PC-9 (cell line): ENCODE data around the gene CDK18. TPM values are rescaled to one million over a fixed set of nuclear protein-coding genes. Genes with fewer than 3 reads are reported as not detected.
A peak's percentile ranks its signal among the peaks of the same experiment; 100 is the strongest.

Experiments used
- BruUV-seq: library from RNA; stranded (reverse); fragments of 400-500 nt; replicated peaks from 2 replicates; lab custom pipeline; 2021; lab: Mats Ljungman, UMichigan
- CTCF ChIA-PET: fragments of 300-600 bp; sonication (Branson Sonifier 250); formaldehyde crosslinking; loops from one replicate; lab custom pipeline; 2022; ENCODE audit warnings: antibody characterized with exemption; lab: Charles Lee
- POLR2A ChIA-PET: fragments of 300-600 bp; sonication (Branson Sonifier 250); formaldehyde crosslinking; loops from one replicate; lab custom pipeline; 2022; ENCODE audit warnings: antibody characterized with exemption; ENCODE audit not compliant: unreplicated experiment; lab: Charles Lee
- DNase-seq, 2 experiments: peaks; one replicate each; pipeline versions ENCODE4 v3.0.0 to v3.0.0-alpha.2; 2015 to 2022; ENCODE audit warnings: mixed read lengths in 1 of 2
- H2AFZ ChIP-seq: fragments of 200-600 bp; sonication (generic); 2 replicates; pipeline ENCODE4 v1.8.1; 2017; ENCODE audit warnings: antibody characterized with exemption
- H3F3A ChIP-seq: fragments of 200-600 bp; sonication (generic); 2 replicates; pipeline ENCODE4 v1.8.1; 2017; ENCODE audit warnings: antibody characterized with exemption, mild to moderate bottlenecking, low read depth; ENCODE audit not compliant: insufficient read depth
- H3K27ac ChIP-seq: fragments of 200-600 bp; sonication (generic); 2 replicates; pipeline ENCODE4 v1.6.1; 2016; ENCODE audit warnings: mixed run types
- H3K27me3 ChIP-seq: fragments of 200-600 bp; sonication (generic); 2 replicates; pipeline ENCODE4 v1.6.1; 2016; ENCODE audit warnings: low read depth, mixed run types; ENCODE audit not compliant: insufficient read depth
- H3K36me3 ChIP-seq: fragments of 200-600 bp; sonication (generic); 2 replicates; pipeline ENCODE4 v1.6.1; 2016; ENCODE audit warnings: low read depth, mixed run types
- H3K4me1 ChIP-seq: fragments of 200-600 bp; sonication (generic); replicated peaks from 2 replicates; pipeline ENCODE4 v1.6.1; 2016; ENCODE audit warnings: mixed run types; ENCODE audit not compliant: insufficient read depth
- H3K4me2 ChIP-seq: fragments of 200-600 bp; sonication (generic); 2 replicates; pipeline ENCODE4 v1.6.1; 2017; ENCODE audit warnings: mixed run types
- H3K4me3 ChIP-seq: fragments of 200-600 bp; sonication (generic); 2 replicates; pipeline ENCODE4 v1.6.1; 2016; ENCODE audit warnings: mixed run types
- H3K79me2 ChIP-seq: fragments of 200-600 bp; sonication (generic); 2 replicates; pipeline ENCODE4 v1.6.1; 2017; ENCODE audit warnings: low read depth, mixed run types
- H3K9me2 ChIP-seq: fragments of 200-600 bp; sonication (generic); 2 replicates; pipeline ENCODE4 v1.8.1; 2017; ENCODE audit warnings: mild to moderate bottlenecking; ENCODE audit not compliant: insufficient read depth
- H3K9me3 ChIP-seq: fragments of 200-600 bp; sonication (generic); 2 replicates; pipeline ENCODE4 v1.8.1; 2016; ENCODE audit warnings: low read depth; ENCODE audit not compliant: insufficient read depth
- H4K20me1 ChIP-seq: fragments of 200-600 bp; sonication (generic); 2 replicates; pipeline ENCODE4 v1.8.1; 2017; ENCODE audit not compliant: insufficient read depth
- CTCF ChIP-seq: fragments of 200-600 bp; sonication (generic); conservative IDR thresholded peaks from 2 replicates; pipeline ENCODE4 v1.6.1; 2017; ENCODE audit warnings: mixed run types, antibody characterized with exemption, mild to moderate bottlenecking, moderate library complexity
- EZH2 ChIP-seq: fragments of 200-600 bp; sonication (generic); IDR thresholded peaks from 2 replicates; pipeline ENCODE4 v1.8.0; 2017; ENCODE audit warnings: antibody characterized with exemption, low read depth
- intact Hi-C: fragments of 100-400 bp; cut with micrococcal nuclease; formaldehyde crosslinking; loops from one replicate; pipeline ENCODE4 v1.10.0; 2022; ENCODE audit not compliant: unreplicated experiment
- total RNA-seq: library from RNA; stranded (reverse); gene quantifications from 2 replicates; pipeline ENCODE4 v1.2.3, GENCODE V29; 2021

The CDK18 gene
- total RNA-seq, 1 experiment from 2014 or later = 35.3 TPM

GRCh38 chr1:205506409-205507200, 2.1 kb downstream of the CDK18 start:
- H3K79me2 ChIP-seq = peaks cover 15% of the 10 kb centered on the region
- TF ChIP-seq EZH2 (no peak), CTCF (no peak)
- no peaks in the 10 kb centered on the region for H4K20me1 ChIP-seq
- peaks cover 14% of the 10 kb centered on the region for H3K4me1 ChIP-seq
- H2AFZ ChIP-seq = no peak overlapping the region
- no peaks in the 10 kb centered on the region for H3K9me3 ChIP-seq
- ChIA-PET POLR2A (no interaction called here), CTCF (interaction anchor here (0.6 kb wide), 1 partner anchor 221 kb away, joined by 3 read pairs; no protein-coding TSS in a partner anchor)
- peak overlapping the region; percentile 100; the same call in 1 of the 2 replicates for H3K4me2 ChIP-seq
- no peaks in the 10 kb centered on the region for H3K27me3 ChIP-seq
- no peak overlapping the region for H3K4me3 ChIP-seq
- peaks cover 9% of the 10 kb centered on the region; the same call in 1 of the 2 replicates for H3F3A ChIP-seq
- no peak for DNase-seq
- no peaks in the 10 kb centered on the region for H3K9me2 ChIP-seq
- H3K27ac ChIP-seq = no peak overlapping the region
- no TSS peak for BruUV-seq
- intact Hi-C loops = no loop called here
- H3K36me3 ChIP-seq = no peaks in the 10 kb centered on the region

GRCh38 chr1:205508227-205508714, 3.8 kb downstream of the CDK18 start:
- ChIA-PET CTCF (no interaction called here), POLR2A (no interaction called here)
- no peak overlapping the region for H2AFZ ChIP-seq
- H3K27me3 ChIP-seq = no peaks in the 10 kb centered on the region
- H3K4me1 ChIP-seq = peaks cover 14% of the 10 kb centered on the region
- intact Hi-C loops = no loop called here
- H3K27ac ChIP-seq = no peak overlapping the region
- no peaks in the 10 kb centered on the region for H3K9me2 ChIP-seq
- no TSS peak for BruUV-seq
- no peak overlapping the region for H3K4me2 ChIP-seq
- H3K36me3 ChIP-seq = no peaks in the 10 kb centered on the region
- H3K4me3 ChIP-seq = no peak overlapping the region
- no peak for DNase-seq
- H3F3A ChIP-seq = peaks cover 9% of the 10 kb centered on the region; the same call in 1 of the 2 replicates
- no peaks in the 10 kb centered on the region for H4K20me1 ChIP-seq
- no peaks in the 10 kb centered on the region for H3K9me3 ChIP-seq
- H3K79me2 ChIP-seq = peaks cover 15% of the 10 kb centered on the region
- TF ChIP-seq CTCF = no peak
- TF ChIP-seq EZH2 = no peak

GRCh38 chr1:205510308-205510950, 6.0 kb downstream of the CDK18 start:
- ChIA-PET POLR2A (interaction anchor here (0.7 kb wide), 1 partner anchor 57 kb away, joined by 3 read pairs; no protein-coding TSS in a partner anchor), CTCF (interaction anchor here (1.1 kb wide), 1 partner anchor 15 kb away, joined by 6 read pairs; no protein-coding TSS in a partner anchor)
- Histone ChIP-seq H3K27me3 (no peaks in the 10 kb centered on the region), H3K79me2 (peaks cover 12% of the 10 kb centered on the region), H3K9me3 (no peaks in the 10 kb centered on the region), H3K4me1 (peaks cover 8% of the 10 kb centered on the region), H2AFZ (no peak overlapping the region), H3K36me3 (no peaks in the 10 kb centered on the region), H3K4me2 (no peak overlapping the region), H4K20me1 (no peaks in the 10 kb centered on the region), H3K9me2 (no peaks in the 10 kb centered on the region), H3K4me3 (no peak overlapping the region), H3K27ac (no peak overlapping the region), H3F3A (peaks cover 9% of the 10 kb centered on the region; the same call in 1 of the 2 replicates)
- TF ChIP-seq CTCF (no peak), EZH2 (no peak)
- intact Hi-C loops = no loop called here
- DNase-seq = no peak
- BruUV-seq = no TSS peak
